HG02970 (cell line): Measurements from ENCODE around the gene LYRM2.

Source experiments
- ATAC-seq: cut with Tn5 transposase; IDR thresholded peaks from one replicate; pipeline ENCODE4 v1.9.1; 2021; ENCODE audit warnings: mild to moderate bottlenecking, moderate library complexity, moderate number of reproducible peaks; ENCODE audit not compliant: unreplicated experiment, low FRiP score

LYRM2 gene, protein sequence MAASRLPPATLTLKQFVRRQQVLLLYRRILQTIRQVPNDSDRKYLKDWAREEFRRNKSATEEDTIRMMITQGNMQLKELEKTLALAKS

DNA sequence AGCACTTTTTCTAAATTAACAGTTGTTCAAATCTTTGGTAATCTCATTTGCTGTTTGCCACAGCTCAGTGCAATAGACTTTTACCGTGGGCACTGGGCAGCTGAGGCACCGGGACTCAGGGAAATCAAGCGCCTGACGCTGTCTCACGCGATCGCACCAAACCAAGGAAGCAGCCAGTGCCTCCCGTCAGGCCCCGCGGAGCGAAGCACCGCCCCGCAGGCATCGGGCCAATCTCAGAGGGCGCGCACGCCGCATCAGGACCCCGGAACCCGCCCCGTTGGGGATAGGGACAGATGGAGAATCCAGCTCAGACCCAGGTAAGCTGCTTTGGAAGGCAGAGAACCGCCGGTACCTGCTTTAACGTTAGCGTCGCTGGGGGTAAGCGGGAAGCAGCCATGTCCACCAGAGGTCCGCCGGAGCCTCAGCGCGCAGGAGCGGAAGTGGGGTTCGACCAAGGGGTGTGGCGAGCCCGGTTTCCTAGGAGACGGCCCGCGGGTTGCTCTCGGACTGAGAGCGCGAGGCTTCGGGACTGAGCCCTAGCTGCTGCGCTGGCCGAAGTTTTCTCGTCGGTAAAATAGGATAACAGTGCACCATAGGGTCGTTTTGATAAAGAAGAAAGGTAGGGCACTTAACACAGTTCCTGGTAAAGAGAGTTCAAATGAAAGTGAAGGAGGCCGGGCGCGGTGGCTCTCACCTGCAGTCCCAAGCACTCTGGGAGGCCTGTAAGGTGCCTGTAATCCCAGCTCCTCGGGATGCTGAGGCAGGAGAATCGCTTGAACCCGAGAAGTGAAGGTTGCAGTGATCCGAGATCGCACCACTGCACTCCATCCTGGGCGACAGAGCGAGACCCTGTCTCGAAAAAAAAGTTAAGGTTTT is at the start of gene LYRM2:
Gene LYRM2 (minus strand): TSS at position 428 of the 876 bp plus-strand sequence. CDS start 31 bp downstream, at position 397.
- ATAC-seq: peak; percentile 96

DNA sequence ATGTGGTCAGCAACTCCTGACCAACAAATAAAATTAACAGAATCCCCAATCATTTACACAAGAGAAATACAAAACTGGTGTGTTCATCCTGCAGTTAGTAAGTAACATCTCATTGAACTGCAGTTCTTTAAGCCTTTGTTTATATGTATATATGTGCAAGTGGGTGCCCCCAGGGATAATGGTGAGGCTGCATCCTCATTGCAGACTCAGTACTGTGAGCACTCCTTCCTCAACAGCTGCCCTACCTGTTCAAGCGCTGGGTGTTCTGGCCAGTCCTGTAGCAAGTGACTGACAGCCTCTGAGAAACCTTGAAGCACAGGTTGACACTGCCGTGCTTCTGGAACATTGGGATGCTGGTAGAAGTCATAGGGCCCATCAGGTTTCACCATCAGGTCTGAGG is 49.8 kb upstream of the LYRM2 start:
- ATAC-seq: no peak

DNA sequence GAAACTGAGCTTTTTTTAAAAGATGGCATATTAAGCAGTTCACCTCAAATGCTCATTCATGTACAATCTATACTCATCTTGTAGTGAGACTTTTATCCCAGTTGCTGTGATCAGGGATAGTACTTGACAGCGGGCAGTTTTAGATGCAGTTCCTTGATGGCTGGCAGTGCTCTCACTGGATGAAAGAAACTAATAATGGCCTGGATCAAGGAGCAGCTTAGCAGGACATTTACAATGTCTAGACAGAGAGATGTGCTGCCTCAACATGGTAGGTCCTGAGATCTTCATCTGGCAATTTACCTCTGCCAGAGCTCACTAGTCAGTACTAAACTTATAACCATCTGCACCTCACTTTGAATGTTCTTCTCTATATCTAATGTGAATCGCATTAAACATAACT is 46.8 kb upstream of the LYRM2 start:
- no peak for ATAC-seq

DNA sequence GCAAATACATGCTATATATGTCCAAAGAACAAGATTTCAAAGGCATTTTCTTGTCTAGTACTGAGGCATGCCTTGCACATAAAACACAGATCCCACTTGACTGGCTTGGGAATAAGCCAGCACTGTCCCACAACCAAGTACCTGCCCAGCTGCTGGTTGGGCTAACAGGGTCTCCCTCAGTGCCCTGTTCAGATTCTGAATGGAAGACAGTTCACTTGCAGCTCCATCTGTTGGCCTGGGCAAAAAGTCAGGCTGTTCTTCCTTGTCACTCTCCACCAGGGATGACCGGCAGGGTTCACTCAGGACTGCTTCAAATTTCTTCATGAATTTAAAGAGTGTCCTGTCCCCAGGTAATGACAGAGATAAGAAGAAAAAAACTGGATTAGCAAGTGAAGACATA is 44.4 kb upstream of the LYRM2 start:
- no peak for ATAC-seq

DNA sequence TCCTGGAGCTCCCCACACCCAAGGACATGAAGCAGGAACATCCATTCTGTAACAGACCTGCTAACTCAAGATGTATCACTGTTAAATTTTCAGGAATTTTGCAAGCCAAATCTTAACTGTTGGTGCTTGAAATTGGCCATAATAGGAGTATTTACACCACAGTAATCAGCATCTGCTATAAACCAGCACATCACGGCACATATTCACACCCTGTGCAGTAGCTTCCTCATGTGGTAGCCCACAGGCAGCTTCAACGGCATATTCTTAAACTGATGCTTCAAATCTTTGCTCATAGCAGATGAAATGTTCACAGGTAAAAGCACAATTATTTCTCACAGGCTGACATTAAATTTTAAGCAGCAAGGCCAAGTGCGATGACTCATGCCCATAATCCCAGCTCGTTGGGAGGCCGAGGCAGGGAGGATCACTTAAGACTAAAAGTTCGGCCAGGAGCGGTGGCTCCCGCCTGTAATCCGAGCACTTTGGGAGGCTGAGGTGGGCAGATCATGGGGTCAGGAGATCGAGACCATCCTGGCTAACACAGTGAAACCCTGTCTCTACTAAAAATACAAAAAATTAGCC is 43.5 kb upstream of the LYRM2 start:
- no peak for ATAC-seq

DNA sequence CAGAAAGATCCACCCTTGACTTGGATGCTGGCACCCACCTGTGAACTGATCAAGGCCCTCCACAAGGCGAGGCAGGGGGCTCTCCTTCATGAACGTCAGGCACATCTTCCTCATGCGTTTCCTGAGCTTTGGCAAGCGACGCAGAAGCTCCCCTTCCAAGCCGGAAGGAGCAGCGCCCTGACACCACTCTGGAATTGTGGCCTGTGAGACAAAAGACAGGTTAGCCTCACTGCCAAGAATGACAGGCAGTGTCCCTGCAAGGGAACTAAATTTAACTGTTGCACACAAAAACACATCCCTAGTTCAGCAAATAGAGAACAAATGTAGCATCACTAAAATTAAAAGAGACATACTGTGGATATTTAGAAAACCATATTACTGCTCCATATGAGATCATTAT is 42.0 kb upstream of the LYRM2 start:
- ATAC-seq: no peak

DNA sequence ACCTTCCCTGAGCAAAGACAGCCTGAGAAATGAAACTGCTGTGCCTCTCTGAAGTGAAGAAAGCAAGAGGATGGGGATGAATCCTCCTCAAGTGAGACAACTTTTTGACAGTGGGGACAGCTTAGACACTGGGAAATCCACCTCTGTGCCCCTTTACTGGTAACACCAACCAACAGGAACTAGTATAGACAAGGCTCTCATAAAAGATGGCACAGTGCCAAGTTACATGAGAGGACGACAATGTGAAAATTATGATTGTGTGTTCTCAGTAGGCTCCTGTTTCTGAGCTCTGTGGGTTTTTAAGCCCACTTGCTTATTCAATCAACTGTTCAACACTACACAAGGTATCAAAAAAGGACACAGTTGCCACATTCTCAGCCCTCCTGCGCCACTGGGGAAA is 41.6 kb upstream of the LYRM2 start:
- no peak for ATAC-seq

DNA sequence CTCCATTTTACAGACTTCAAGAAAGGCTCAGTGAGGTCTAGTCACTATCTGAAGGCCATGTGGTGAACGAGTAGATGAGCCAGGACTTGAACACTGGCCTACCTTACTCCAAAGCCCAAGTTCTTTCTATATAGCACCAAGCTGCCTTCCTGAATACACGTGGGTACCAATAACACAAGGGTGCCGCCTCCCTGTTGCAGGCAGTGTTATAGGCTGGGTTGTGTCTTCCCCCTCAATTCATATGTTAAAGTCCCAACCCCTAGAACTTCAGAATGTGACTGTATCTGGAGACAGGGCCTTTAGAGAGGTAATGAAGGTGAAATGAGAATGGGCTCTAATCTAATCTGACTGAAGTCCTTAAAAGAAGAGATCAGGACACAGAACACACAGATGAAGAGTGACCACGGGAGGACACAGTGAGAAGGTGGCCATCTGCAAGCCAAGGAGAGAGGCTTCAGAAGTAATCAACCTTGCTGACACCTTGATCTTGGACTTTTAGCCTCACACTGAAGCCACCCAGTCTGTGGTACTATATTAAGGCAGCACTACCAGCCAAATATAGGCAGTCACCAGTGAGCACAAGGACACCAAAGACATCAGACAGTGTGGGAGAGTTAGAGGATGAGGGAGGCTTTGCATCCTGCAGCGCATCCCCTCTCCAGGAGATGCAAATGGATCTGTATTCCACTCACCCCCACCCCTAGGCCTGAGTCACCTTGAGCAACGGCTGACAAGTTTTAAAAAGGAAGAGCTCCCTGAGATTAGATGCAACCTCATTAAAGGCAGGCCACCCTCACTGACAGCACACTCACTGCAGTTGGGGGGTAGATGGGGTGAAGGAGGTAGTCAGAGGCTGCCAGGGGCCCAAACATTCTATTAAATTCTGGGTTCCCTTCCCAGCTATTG is 40.9 kb upstream of the LYRM2 start:
- no peak for ATAC-seq

DNA sequence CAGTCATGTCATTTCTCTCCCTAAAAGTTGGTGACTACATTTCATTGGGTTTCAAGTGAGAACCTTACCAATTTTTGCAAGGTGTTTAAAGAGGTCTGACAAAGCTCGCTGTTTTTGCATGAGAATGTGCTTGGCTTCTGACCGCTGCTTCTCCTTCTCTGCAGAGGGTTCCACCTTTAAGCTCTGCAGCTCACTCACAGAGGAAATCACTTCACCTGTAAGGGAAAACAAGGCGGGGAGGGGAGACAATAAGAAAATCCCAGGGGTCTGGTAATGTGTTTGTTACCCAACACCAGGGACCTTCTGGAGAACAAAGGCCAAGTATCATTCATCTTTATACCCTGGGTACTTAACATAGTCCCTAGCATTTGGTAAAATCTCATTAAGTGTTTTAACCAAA is 40.0 kb upstream of the LYRM2 start:
- ATAC-seq: no peak

DNA sequence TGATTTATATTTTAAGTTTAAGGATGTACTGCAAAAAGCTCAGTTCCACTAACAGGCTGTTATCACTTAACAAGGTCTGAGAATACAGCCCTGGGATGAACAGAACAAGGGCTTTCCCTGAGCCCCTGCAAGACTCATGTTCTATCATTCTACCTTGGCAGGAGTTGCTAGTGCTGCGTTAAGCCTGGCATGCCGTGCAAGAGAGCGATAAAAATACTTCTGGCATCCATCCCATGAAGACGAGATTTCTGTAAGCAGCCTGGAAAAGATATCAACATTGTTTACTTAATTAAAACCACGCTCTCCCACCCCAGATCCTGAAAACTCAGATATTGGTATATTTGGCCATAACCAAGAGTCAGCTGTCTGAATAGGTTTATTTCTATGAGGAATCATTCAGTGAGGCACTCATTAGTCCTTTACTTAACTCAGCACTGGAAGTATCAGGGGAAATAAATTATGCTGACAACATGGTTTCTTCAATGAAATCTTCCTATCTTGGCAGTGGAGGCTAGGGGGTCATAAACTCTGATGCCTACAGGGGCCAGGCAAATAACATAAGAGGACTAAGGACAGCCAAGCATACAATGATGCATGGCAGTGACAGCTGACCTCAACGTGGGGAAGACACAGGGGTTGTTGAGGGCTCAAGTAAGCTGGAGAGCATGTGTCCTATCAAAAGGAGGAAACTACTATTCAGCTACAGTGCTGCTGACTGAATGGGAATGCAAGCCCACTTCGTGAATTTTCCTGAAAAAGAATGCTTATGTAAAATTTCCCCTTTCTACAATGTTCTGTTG is 37.6 kb upstream of the LYRM2 start:
- no peak for ATAC-seq

DNA sequence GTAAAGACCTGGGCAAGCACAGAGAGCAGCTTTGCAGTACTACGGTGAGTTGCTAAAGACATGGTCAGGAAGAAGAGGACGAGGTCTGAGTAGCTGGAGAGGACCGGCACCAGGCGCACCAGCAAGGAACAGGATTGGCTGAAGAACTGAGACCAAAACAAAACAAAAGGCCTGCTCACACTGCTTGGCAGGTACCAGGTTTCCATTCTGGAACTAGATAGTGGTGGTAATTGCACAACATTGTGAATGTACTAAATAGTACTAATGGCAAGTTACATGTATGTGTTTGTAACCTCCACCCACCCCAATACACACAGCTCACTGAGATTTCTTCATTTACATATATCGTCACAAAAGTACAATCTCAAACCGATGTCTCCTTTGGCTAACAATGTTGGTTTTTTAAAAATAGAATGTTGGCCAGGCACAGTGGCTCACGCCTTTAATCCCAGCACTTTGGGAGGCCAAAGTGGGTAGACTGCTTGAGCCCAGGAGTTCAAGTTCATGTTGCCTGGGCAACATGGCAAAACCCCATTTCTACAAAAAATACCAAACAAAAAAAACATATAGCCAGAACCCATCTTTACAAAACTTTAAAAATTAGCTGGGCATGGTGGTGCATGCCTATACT is 32.5 kb upstream of the LYRM2 start:
- no peak for ATAC-seq

DNA sequence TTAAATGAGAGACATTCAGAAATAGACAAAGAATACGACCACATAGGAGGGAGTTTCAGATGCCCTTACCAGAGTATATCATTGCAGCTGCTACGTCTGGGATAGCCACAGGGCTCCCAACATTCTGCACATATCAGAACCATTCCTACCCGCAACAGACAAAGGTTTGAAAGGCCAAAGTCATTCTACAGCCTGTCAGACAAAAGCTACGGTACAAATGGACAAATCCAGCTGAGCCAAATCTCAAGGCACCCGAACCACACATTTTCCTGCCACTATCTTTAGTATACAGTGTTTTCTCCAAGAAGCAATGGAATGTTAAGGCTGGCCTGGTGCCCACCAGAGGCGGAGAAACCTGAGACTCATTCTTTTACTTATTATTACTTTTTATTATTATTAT is 30.5 kb upstream of the LYRM2 start:
- no peak for ATAC-seq

DNA sequence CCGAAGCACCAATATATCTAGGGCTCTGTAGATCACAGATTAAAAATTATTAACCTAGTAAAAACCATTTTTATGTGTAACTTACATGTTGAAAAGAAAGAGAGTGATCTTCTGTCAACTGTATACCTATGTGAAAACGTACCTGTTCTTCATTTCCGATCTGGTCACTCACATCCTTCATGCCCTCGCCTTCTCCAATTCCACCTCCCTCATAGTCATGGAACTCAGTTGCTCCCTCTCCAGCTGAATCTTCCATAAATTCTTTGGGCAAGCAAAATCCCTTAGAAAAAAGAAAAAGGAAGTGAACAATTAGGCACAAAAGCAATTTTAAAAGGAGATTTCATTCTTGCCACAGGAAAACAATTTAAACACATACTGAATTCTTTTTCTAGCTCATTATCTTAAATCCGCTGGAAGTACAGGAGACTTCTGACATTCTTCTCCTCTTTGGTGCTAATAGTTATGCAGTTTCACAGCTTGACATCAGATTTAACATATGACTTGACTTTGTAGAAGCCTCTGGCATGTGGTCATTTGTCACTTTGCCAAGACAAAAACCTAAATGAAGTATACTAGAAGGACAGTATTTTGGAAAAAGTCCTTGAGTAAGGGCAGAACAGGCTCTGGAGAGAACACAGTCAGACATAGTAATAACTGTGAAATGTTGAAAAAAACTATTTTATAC is 29.5 kb upstream of the LYRM2 start:
- no peak for ATAC-seq

DNA sequence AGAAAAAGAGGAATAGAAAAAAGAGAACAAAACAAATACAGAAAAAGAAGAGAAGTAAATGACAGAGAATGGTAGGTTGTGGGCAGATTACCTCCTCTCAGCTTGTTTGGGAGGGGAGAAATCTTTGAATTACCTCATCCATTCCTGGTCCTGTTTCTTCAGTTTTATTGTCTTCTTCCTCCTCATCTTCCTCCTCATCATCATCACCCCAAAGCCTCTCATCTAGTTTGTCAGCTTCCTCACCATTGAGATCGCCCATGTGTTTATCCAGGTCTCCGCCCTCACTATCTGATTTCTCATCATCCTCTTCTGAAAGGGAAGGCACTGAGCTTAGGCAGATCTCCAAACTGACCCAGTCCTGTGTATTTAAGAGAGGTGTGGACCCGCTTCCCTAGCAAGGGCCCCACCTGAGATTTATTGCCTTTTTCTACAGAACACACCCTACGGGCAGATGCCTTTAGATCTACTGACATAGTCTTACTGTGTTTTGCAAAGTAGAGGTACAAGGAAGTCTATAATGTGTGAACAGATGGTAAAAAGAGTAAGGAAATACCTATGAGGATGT is 24.2 kb upstream of the LYRM2 start:
- no peak for ATAC-seq

DNA sequence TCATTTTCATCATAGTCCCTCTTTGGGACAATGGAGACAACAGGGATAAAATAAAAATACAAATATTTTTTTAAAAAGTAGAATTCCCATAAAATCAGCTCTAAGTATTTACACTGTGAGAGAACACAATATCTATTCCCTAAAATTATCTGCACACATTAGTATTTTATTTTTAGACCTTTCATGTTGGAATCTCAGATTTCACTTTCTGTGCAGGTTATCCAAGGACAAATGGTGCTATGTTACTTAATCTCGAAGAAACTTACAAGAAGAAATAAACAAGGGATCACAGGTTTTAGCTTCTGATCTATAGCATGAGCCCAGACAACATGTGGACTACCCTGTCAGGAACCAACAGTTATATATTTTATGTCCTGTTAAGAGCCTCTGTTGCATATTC is 23.0 kb upstream of the LYRM2 start:
- no peak for ATAC-seq

DNA sequence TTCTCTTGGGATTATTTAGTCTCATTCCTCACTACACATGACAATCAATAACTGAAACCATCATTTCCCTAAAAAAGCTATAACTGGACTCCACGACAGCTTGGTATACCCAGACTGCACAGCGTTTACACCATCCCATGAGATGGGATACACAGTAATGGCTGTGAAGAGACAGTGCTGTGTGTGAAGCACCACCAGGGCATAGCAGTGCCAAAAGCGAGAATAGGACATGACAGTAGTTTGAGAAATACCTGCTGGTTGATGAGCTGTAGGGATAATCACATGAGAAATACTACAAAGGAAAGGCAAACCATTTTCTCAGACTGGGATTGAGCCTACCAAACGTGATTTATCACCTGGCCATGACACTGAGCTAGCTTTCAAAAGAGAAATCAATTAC is 22.4 kb upstream of the LYRM2 start:
- no peak for ATAC-seq

DNA sequence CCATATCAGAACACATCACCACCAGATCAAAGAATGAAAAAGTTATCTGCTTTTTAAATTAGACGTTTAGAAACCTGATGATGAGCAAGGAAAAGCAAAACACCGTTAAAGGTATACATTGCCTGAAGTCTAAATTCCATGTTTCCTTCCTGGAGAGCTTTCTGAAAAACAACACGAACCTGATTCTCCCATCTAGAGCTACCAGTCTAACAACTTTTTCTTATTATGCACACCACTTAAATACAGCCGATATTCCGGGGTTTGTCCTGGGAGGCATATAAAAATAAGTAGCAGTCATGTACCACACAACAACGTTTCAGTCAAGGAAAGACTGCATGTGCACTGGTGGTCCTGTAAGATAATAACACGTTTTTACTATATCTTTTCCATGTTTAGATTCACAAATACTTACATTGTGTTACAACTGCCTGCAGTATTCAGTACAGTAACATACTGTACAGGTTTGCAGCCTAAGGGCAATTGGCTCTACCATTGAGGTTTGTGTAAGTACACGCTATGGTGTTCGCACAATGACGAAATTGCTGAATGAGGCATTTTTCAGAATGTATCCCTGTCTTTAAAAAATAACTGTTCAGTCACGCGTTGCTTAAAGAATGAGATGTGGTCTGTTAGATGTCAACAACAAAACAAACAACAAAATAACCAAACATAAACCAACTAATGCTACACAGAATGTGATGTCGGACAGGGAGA is 19.1 kb upstream of the LYRM2 start:
- no peak for ATAC-seq

DNA sequence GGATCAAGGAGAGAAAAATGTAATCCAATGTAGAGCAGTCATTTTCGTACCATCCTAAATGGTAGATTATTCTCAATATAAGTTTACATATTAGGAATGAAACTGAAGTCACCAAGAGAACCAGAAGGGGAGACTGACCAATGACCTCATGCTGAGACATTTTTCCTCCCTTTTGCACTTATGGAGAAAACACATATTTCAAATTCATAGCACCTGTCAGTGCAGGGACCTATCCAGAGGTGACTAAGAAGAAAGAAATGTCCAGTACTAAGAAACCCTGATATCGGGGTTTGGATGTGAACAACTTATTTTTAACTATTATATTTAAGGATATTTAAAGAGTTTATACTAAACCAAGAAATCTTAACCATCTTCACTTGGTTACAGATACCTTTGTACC is 16.6 kb upstream of the LYRM2 start:
- ATAC-seq: no peak
